K562 (cell line): ENCODE results near the gene B4GALNT2. TPM values are rescaled to one million over a fixed set of nuclear protein-coding genes. Genes with fewer than 3 reads are reported as not detected.
A peak's percentile ranks its signal among the peaks of the same experiment; 100 is the strongest.

Experiments used
- ARID1B ChIP-seq: fragments of 450-650 bp; IDR thresholded peaks from 2 replicates; pipeline ENCODE4 v1.6.1; 2016; ENCODE audit warnings: antibody characterized with exemption, mild to moderate bottlenecking, inconsistent platforms
- CC2D1A ChIP-seq: fragments of 450-650 bp; IDR thresholded peaks from 2 replicates; pipeline ENCODE4 v1.6.1; 2017; ENCODE audit warnings: mild to moderate bottlenecking
- CXXC5 ChIP-seq: fragments of 250-450 bp; sonication (Bioruptor Pico); IDR thresholded peaks from 2 replicates; pipeline ENCODE4 v1.8.0; 2022; ENCODE audit warnings: inconsistent platforms, mild to moderate bottlenecking, moderate library complexity
- DPF2 ChIP-seq: fragments of 450-650 bp; IDR thresholded peaks from 2 replicates; pipeline ENCODE4 v1.6.1; 2016
- GATA2 ChIP-seq: sonication (generic); formaldehyde crosslinking; IDR thresholded peaks from 2 replicates; pipeline ENCODE4 v1.4.0; 2020; ENCODE audit warnings: mild to moderate bottlenecking, missing genetic modification reagents
- JUN ChIP-seq, 2 experiments: sonication (generic) in 1 of 2; formaldehyde crosslinking in 1 of 2; IDR thresholded peaks; 2 replicates each; pipeline versions ENCODE4 v1.6.1 to v1.8.0; 2012 to 2022; ENCODE audit warnings: borderline replicate concordance in 2 of 2, mild to moderate bottlenecking in 2 of 2, improper control_type of control experiment in 1 of 2, low read depth in 1 of 2, low read length in 1 of 2, missing genetic modification reagents in 1 of 2
- MEIS2 ChIP-seq: fragments of 450-650 bp; IDR thresholded peaks from 2 replicates; pipeline ENCODE4 v1.6.1; 2014; ENCODE audit warnings: mild to moderate bottlenecking; ENCODE audit not compliant: partially characterized antibody
- SMARCA4 ChIP-seq: fragments of 450-650 bp; IDR thresholded peaks from 2 replicates; pipeline ENCODE4 v1.6.1; 2016
- TGIF2 ChIP-seq: sonication (generic); formaldehyde crosslinking; IDR thresholded peaks from 2 replicates; pipeline ENCODE4 v1.8.1; 2022; ENCODE audit warnings: mild to moderate bottlenecking, missing genetic modification reagents, moderate library complexity
- ZNF431 ChIP-seq: sonication (generic); formaldehyde crosslinking; IDR thresholded peaks from 2 replicates; pipeline ENCODE4 v1.8.0; 2022; ENCODE audit warnings: mild to moderate bottlenecking, missing genetic modification reagents
- ZNF668 ChIP-seq: fragments of 250-450 bp; sonication (Bioruptor Pico); IDR thresholded peaks from 2 replicates; pipeline ENCODE4 v1.8.0; 2022; ENCODE audit warnings: mild to moderate bottlenecking, inconsistent platforms
- ZNF707 ChIP-seq: fragments of 250-450 bp; sonication (Bioruptor Pico); conservative IDR thresholded peaks from 2 replicates; pipeline ENCODE4 v1.8.0; 2022; ENCODE audit warnings: inconsistent platforms, mild to moderate bottlenecking, moderate library complexity
- polyA plus RNA-seq, 8 experiments: library from polyadenylated mRNA; depleted of rRNA in 4 of 8; stranded (reverse) in 5 of 8; unstranded in 3 of 8; fragments of >200 nt; fragmentation: Nextera tagmentation in 2 of 8; fragmentation: Illumina TruSeq in 1 of 8; extraction: Ambion mirVana in 2 of 8; extraction: Trizol in 1 of 8; gene quantifications; 2 replicates each; pipeline versions ENCODE4 v1.2.1 to v1.2.3, GENCODE V29; 2011 to 2014; ENCODE audit warnings: inconsistent platforms in 1 of 8, missing spikeins in 1 of 8
- total RNA-seq, 7 experiments: library from RNA; depleted of rRNA in 6 of 7; stranded (reverse); fragments of >200 nt in 6 of 7; fragmentation: Illumina TruSeq in 2 of 7; extraction: Trizol in 2 of 7; gene quantifications; 2 replicates each; pipeline versions ENCODE4 v1.2.1 to v1.2.3, GENCODE V29; 2011 to 2021; ENCODE audit warnings: low replicate concordance in 1 of 7
- TF ChIP-seq, protein P1 (sequence below): sonication (generic); formaldehyde crosslinking; IDR thresholded peaks from 2 replicates; pipeline ENCODE4 v1.8.1; 2022; ENCODE audit warnings: missing genetic modification reagents
- TF ChIP-seq, protein P2 (sequence below): fragments of 450-650 bp; conservative IDR thresholded peaks from 2 replicates; pipeline ENCODE4 v1.6.1; 2016; ENCODE audit warnings: missing genetic modification characterization, low read depth, mild to moderate bottlenecking, control low read depth, missing compliant biosample characterization
- TF ChIP-seq, protein P3 (sequence below): fragments of 450-650 bp; IDR thresholded peaks from 2 replicates; pipeline ENCODE4 v1.7.0; 2016; ENCODE audit warnings: borderline replicate concordance
- TF ChIP-seq, protein P4 (sequence below): sonication (generic); formaldehyde crosslinking; IDR thresholded peaks from 2 replicates; pipeline ENCODE4 v1.8.0; 2022; ENCODE audit warnings: mild to moderate bottlenecking, missing genetic modification reagents
- TF ChIP-seq, protein P5 (sequence below): fragments of 250-450 bp; sonication (Bioruptor Pico); IDR thresholded peaks from 2 replicates; pipeline ENCODE4 v1.8.0; 2022; ENCODE audit warnings: moderate library complexity, mild to moderate bottlenecking, inconsistent platforms

B4GALNT2 gene
- total and polyA plus RNA-seq, 9 of the 15 experiments (the other 6 are each of a cell fraction or from before 2014, with no cell fraction given), result not detected

GRCh38 chr17:49106321-49107210 is 26.0 kb upstream of the B4GALNT2 start (continued):
- TF ChIP-seq MEIS2, result peak; percentile 52
- TF ChIP-seq ZNF668 (CRISPR knock-in tag), result no peak
- no peak for TF ChIP-seq CC2D1A
- TF ChIP-seq, protein P1, sequence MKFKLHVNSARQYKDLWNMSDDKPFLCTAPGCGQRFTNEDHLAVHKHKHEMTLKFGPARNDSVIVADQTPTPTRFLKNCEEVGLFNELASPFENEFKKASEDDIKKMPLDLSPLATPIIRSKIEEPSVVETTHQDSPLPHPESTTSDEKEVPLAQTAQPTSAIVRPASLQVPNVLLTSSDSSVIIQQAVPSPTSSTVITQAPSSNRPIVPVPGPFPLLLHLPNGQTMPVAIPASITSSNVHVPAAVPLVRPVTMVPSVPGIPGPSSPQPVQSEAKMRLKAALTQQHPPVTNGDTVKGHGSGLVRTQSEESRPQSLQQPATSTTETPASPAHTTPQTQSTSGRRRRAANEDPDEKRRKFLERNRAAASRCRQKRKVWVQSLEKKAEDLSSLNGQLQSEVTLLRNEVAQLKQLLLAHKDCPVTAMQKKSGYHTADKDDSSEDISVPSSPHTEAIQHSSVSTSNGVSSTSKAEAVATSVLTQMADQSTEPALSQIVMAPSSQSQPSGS (CRISPR knock-in tag), result no peak
- no peak for TF ChIP-seq ZNF707 (CRISPR knock-in tag)
- peak; percentile 92 for TF ChIP-seq DPF2
- TF ChIP-seq CXXC5 (CRISPR knock-in tag), result no peak
- TF ChIP-seq SMARCA4, result peak; percentile 90
- TF ChIP-seq, protein P2, sequence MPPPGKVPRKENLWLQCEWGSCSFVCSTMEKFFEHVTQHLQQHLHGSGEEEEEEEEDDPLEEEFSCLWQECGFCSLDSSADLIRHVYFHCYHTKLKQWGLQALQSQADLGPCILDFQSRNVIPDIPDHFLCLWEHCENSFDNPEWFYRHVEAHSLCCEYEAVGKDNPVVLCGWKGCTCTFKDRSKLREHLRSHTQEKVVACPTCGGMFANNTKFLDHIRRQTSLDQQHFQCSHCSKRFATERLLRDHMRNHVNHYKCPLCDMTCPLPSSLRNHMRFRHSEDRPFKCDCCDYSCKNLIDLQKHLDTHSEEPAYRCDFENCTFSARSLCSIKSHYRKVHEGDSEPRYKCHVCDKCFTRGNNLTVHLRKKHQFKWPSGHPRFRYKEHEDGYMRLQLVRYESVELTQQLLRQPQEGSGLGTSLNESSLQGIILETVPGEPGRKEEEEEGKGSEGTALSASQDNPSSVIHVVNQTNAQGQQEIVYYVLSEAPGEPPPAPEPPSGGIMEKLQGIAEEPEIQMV (tag), result no peak
- TF ChIP-seq JUN (IDR thresholded peaks at IDR 0.05; ENCODE audit: borderline replicate concordance, low read depth, low read length), result peak; percentile 68
- TF ChIP-seq JUN (CRISPR knock-in tag; IDR thresholded peaks at IDR 0.05; ENCODE audit: borderline replicate concordance), result no peak
- TF ChIP-seq, protein P3, sequence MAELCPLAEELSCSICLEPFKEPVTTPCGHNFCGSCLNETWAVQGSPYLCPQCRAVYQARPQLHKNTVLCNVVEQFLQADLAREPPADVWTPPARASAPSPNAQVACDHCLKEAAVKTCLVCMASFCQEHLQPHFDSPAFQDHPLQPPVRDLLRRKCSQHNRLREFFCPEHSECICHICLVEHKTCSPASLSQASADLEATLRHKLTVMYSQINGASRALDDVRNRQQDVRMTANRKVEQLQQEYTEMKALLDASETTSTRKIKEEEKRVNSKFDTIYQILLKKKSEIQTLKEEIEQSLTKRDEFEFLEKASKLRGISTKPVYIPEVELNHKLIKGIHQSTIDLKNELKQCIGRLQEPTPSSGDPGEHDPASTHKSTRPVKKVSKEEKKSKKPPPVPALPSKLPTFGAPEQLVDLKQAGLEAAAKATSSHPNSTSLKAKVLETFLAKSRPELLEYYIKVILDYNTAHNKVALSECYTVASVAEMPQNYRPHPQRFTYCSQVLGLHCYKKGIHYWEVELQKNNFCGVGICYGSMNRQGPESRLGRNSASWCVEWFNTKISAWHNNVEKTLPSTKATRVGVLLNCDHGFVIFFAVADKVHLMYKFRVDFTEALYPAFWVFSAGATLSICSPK, result no peak
- TF ChIP-seq, protein P4, sequence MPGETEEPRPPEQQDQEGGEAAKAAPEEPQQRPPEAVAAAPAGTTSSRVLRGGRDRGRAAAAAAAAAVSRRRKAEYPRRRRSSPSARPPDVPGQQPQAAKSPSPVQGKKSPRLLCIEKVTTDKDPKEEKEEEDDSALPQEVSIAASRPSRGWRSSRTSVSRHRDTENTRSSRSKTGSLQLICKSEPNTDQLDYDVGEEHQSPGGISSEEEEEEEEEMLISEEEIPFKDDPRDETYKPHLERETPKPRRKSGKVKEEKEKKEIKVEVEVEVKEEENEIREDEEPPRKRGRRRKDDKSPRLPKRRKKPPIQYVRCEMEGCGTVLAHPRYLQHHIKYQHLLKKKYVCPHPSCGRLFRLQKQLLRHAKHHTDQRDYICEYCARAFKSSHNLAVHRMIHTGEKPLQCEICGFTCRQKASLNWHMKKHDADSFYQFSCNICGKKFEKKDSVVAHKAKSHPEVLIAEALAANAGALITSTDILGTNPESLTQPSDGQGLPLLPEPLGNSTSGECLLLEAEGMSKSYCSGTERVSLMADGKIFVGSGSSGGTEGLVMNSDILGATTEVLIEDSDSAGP (CRISPR knock-in tag), result no peak
- no peak for TF ChIP-seq TGIF2 (CRISPR knock-in tag)
- peak; percentile 91 for TF ChIP-seq ARID1B
- peak; percentile 49; the same call in 1 of the 2 replicates for TF ChIP-seq GATA2 (CRISPR knock-in tag)
- TF ChIP-seq ZNF431, result no peak
- TF ChIP-seq, protein P5, sequence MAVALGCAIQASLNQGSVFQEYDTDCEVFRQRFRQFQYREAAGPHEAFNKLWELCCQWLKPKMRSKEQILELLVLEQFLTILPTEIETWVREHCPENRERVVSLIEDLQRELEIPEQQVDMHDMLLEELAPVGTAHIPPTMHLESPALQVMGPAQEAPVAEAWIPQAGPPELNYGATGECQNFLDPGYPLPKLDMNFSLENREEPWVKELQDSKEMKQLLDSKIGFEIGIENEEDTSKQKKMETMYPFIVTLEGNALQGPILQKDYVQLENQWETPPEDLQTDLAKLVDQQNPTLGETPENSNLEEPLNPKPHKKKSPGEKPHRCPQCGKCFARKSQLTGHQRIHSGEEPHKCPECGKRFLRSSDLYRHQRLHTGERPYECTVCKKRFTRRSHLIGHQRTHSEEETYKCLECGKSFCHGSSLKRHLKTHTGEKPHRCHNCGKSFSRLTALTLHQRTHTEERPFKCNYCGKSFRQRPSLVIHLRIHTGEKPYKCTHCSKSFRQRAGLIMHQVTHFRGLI (CRISPR knock-in tag), result no peak
